Mesenchymal stem cell (in vitro differentiated cells and primary cell): ENCODE results near the gene BCR.

ENCODE experiments used
- DNase-seq: peaks from one replicate; pipeline ENCODE4 v3.0.0-alpha.2; 2013
- H2AFZ ChIP-seq: one replicate; pipeline ENCODE4 v1.6.1; 2013; ENCODE audit warnings: low read depth, mild to moderate bottlenecking, control low read depth, inconsistent platforms, low read length, moderate library complexity
- H2AK5ac ChIP-seq: 2 replicates; pipeline ENCODE4 v1.6.1; 2013; ENCODE audit warnings: low read length, moderate library complexity, mild to moderate bottlenecking, inconsistent platforms; ENCODE audit not compliant: severe bottlenecking
- H2BK120ac ChIP-seq: one replicate; pipeline ENCODE4 v1.6.1; 2013; ENCODE audit warnings: low read depth, mild to moderate bottlenecking, inconsistent platforms, low read length, moderate library complexity
- H2BK12ac ChIP-seq, 2 experiments: one replicate each; pipeline ENCODE4 v1.6.1; 2013; ENCODE audit warnings: inconsistent platforms in 2 of 2, low read length in 2 of 2, mild to moderate bottlenecking in 2 of 2, moderate library complexity in 2 of 2, control low read depth in 1 of 2
- H2BK15ac ChIP-seq: one replicate; pipeline ENCODE4 v1.6.1; 2013; ENCODE audit warnings: mild to moderate bottlenecking, low read depth, inconsistent platforms; ENCODE audit not compliant: poor library complexity, severe bottlenecking
- H2BK5ac ChIP-seq: 2 replicates; pipeline ENCODE4 v1.6.1; 2013; ENCODE audit warnings: low read depth, mild to moderate bottlenecking, low read length, control low read depth, inconsistent platforms; ENCODE audit not compliant: poor library complexity, severe bottlenecking
- H3K14ac ChIP-seq, 2 experiments: one replicate each; pipeline ENCODE4 v1.6.1; 2013; ENCODE audit warnings: inconsistent platforms in 2 of 2, low read length in 2 of 2, control low read depth in 1 of 2, mild to moderate bottlenecking in 1 of 2, moderate library complexity in 1 of 2
- H3K18ac ChIP-seq, 2 experiments: one replicate each; pipeline ENCODE4 v1.6.1; 2013; ENCODE audit warnings: inconsistent platforms in 2 of 2, low read length in 2 of 2, control low read depth in 1 of 2, low read depth in 1 of 2, mild to moderate bottlenecking in 1 of 2
- H3K23ac ChIP-seq, 2 experiments: one replicate each; pipeline ENCODE4 v1.6.1; 2013; ENCODE audit warnings: inconsistent platforms in 2 of 2, low read length in 2 of 2, mild to moderate bottlenecking in 2 of 2, moderate library complexity in 2 of 2, control low read depth in 1 of 2
- H3K27ac ChIP-seq: 2 replicates; pipeline ENCODE4 v1.5.1; 2013; ENCODE audit warnings: mild to moderate bottlenecking, moderate library complexity, low read length, control low read depth, inconsistent platforms; ENCODE audit not compliant: poor library complexity, severe bottlenecking
- H3K27me3 ChIP-seq, 2 experiments: 2 replicates each; pipeline versions ENCODE4 v1.6.1 to v1.7.0; 2013; ENCODE audit warnings: low read length in 2 of 2, mild to moderate bottlenecking in 2 of 2, moderate library complexity in 2 of 2, control low read depth in 1 of 2, inconsistent platforms in 1 of 2; ENCODE audit not compliant: control insufficient read depth in 1 of 2, insufficient read depth in 1 of 2
- H3K36me3 ChIP-seq, 2 experiments: 2 replicates each; pipeline versions ENCODE4 v1.6.1 to v1.7.0; 2013; ENCODE audit warnings: low read length in 2 of 2, control low read depth in 1 of 2, inconsistent platforms in 1 of 2, low read depth in 1 of 2, mild to moderate bottlenecking in 1 of 2; ENCODE audit not compliant: insufficient read depth in 2 of 2, control insufficient read depth in 1 of 2
- H3K4ac ChIP-seq, 2 experiments: one replicate each; pipeline ENCODE4 v1.6.1; 2013; ENCODE audit warnings: inconsistent platforms in 2 of 2, low read length in 2 of 2, mild to moderate bottlenecking in 2 of 2, moderate library complexity in 2 of 2, control low read depth in 1 of 2, low read depth in 1 of 2
- H3K4me1 ChIP-seq: 2 replicates; pipeline ENCODE4 v1.6.1; 2013; ENCODE audit warnings: low read depth, low read length, control low read depth; ENCODE audit not compliant: control insufficient read depth, insufficient read depth
- H3K4me2 ChIP-seq: 2 replicates; pipeline ENCODE4 v1.6.1; 2013; ENCODE audit warnings: low read length, mild to moderate bottlenecking, inconsistent platforms; ENCODE audit not compliant: poor library complexity, severe bottlenecking
- H3K4me3 ChIP-seq, 2 experiments: 2 replicates each; pipeline versions ENCODE4 v1.5.1 to v1.7.0; 2013; ENCODE audit warnings: low read length in 2 of 2, mild to moderate bottlenecking in 2 of 2, control low read depth in 1 of 2, low read depth in 1 of 2; ENCODE audit not compliant: insufficient read depth in 1 of 2
- H3K79me1 ChIP-seq: replicated peaks from 2 replicates; pipeline ENCODE4 v1.6.1; 2013; ENCODE audit warnings: mild to moderate bottlenecking, control low read depth, low read length, inconsistent platforms; ENCODE audit not compliant: poor library complexity, severe bottlenecking
- H3K9ac ChIP-seq: 2 replicates; pipeline ENCODE4 v1.7.0; 2013; ENCODE audit warnings: mild to moderate bottlenecking, low read length, moderate library complexity
- H3K9me3 ChIP-seq: 2 replicates; pipeline ENCODE4 v1.7.0; 2013; ENCODE audit warnings: mild to moderate bottlenecking, low read length; ENCODE audit not compliant: control insufficient read depth
- H4K8ac ChIP-seq: one replicate; pipeline ENCODE4 v1.6.1; 2013; ENCODE audit warnings: inconsistent platforms, mild to moderate bottlenecking, low read length, moderate library complexity
- H4K91ac ChIP-seq: one replicate; pipeline ENCODE4 v1.6.1; 2013; ENCODE audit warnings: mild to moderate bottlenecking, low read length, inconsistent platforms
- WGBS: methylation state at CpG from one replicate; pipeline ENCODE4 v1.1.7; 2013; ENCODE audit warnings: mixed read lengths; 5-methylcytosine and 5-hydroxymethylcytosine counted together

Gene BCR

DNA sequence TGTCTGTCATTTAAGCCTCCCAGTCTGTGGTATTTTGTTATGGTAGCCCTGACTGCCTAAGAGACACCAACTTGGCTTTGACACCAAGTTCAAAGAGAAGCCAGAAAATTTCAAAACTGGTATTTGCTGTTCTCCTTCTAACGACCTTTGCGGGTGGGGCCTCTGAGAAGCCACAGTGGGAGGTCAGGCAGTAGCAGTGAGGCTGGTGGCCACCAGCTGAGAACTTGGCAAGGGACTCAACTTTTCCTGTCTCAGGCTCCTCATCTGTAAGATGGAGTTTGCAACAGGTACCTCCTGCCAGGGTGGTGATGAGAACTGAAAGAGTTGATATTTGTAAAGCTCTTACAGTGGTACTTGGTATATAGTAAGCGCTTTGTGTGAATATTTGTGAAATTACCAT is 183.4 kb downstream of the BCR start:
- H3K18ac ChIP-seq, result no peak overlapping the region
- H3K4me2 ChIP-seq, result no peak overlapping the region
- H2BK5ac ChIP-seq, result no peak overlapping the region
- no peak overlapping the region for H3K4me3 ChIP-seq
- no peak overlapping the region for H4K91ac ChIP-seq
- no peak overlapping the region for H2BK12ac ChIP-seq
- H3K4me1 ChIP-seq, result no peaks in the 10 kb centered on the region
- no peak overlapping the region for H3K9ac ChIP-seq
- H3K23ac ChIP-seq, result no peak overlapping the region
- DNase-seq, result no peak
- H3K4ac ChIP-seq, result no peak overlapping the region
- H3K79me1 ChIP-seq, result no peaks in the 10 kb centered on the region
- no peak overlapping the region for H2AFZ ChIP-seq
- H2BK120ac ChIP-seq, result no peak overlapping the region
- no peak overlapping the region for H3K27ac ChIP-seq
- H3K36me3 ChIP-seq, result no peaks in the 10 kb centered on the region
- no peak overlapping the region for H4K8ac ChIP-seq
- no peak overlapping the region for H2BK15ac ChIP-seq
- peaks cover 66 to 67% of the 10 kb centered on the region in 2 experiments for H3K27me3 ChIP-seq
- no peak overlapping the region for H2AK5ac ChIP-seq
- no peaks in the 10 kb centered on the region for H3K9me3 ChIP-seq
- no peak overlapping the region for H3K14ac ChIP-seq
- WGBS, result 44% methylated on average over 2 of the region's 3 CpGs

DNA sequence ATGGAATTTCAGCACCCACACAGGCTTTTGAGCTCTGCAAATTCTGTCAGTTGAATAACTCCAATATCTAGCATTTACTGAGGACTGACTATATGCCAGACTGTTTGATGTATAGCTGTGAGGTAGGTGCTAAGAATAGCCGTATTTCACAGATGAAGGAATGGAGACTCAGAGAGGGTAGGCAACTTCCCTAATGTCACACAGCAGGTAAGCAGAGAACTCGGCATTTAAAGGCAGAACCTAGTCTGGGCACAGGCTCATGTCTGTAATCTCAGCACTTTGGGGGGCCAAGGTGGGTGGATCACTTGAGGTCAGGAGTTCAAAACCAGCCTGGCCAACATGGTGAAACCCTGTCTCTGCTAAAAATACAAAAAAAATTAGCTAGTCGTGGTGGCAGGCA is 184.1 kb downstream of the BCR start:
- no peak for DNase-seq
- Histone ChIP-seq H2AK5ac (no peak overlapping the region), H3K14ac (no peak overlapping the region), H3K9ac (no peak overlapping the region), H4K8ac (no peak overlapping the region), H3K4ac (no peak overlapping the region), H3K4me2 (no peak overlapping the region), H3K23ac (no peak overlapping the region), H3K27me3 (peaks cover 70 to 74% of the 10 kb centered on the region in 2 experiments), H3K79me1 (no peaks in the 10 kb centered on the region), H4K91ac (no peak overlapping the region), H3K4me3 (no peak overlapping the region), H2AFZ (no peak overlapping the region), H3K36me3 (no peaks in the 10 kb centered on the region), H3K18ac (no peak overlapping the region), H3K9me3 (no peaks in the 10 kb centered on the region), H2BK15ac (no peak overlapping the region), H3K27ac (no peak overlapping the region), H2BK12ac (no peak overlapping the region), H2BK5ac (no peak overlapping the region), H3K4me1 (no peaks in the 10 kb centered on the region), H2BK120ac (no peak overlapping the region)
- WGBS, result 62% methylated on average over 3 of the region's 3 CpGs

- Histone ChIP-seq H3K23ac (no peak overlapping the region), H3K9ac (no peak overlapping the region), H3K4me1 (no peaks in the 10 kb centered on the region), H3K4me2 (no peak overlapping the region), H3K18ac (no peak overlapping the region), H3K4me3 (no peak overlapping the region), H3K4ac (no peak overlapping the region), H3K14ac (no peak overlapping the region), H3K9me3 (no peaks in the 10 kb centered on the region), H3K79me1 (no peaks in the 10 kb centered on the region), H2BK15ac (no peak overlapping the region), H2BK120ac (no peak overlapping the region), H2BK5ac (no peak overlapping the region), H2AFZ (no peak overlapping the region), H3K36me3 (no peaks in the 10 kb centered on the region), H4K91ac (no peak overlapping the region), H2BK12ac (no peak overlapping the region), H2AK5ac (no peak overlapping the region), H3K27me3 (peaks cover 70 to 77% of the 10 kb centered on the region in 2 experiments), H3K27ac (no peak overlapping the region), H4K8ac (no peak overlapping the region)
- WGBS, result 77% methylated on average over 5 of the region's 6 CpGs
- DNase-seq, result no peak
Measured at GRCh38 chr22:23365524-23365923, 185.2 kb downstream of the BCR start.

DNA sequence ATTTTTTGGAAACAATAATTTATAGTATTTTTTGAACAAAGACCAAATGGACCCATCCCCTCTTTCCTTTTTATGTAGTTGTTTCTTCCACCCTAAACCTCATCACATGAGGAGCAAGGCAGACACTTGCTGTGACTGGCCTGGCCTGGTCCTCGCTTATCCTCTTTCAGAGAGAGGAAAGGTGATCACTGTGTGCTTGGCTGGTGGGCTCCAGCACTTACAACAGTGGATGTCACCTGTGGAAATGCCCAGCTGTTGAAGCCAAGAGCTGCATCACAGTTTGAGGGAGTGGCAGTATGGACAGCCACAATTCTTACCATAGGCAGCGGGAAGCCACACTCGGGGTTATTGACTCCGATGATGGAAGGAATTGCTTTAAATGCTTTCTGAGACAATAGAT is 185.7 kb downstream of the BCR start:
- Histone ChIP-seq H3K14ac (no peak overlapping the region), H3K4me3 (no peak overlapping the region), H2AK5ac (no peak overlapping the region), H3K36me3 (no peaks in the 10 kb centered on the region), H2BK12ac (no peak overlapping the region), H2BK120ac (no peak overlapping the region), H3K4me2 (no peak overlapping the region), H3K9me3 (no peaks in the 10 kb centered on the region), H2BK15ac (no peak overlapping the region), H2AFZ (no peak overlapping the region), H4K8ac (no peak overlapping the region), H3K4ac (no peak overlapping the region), H3K4me1 (no peaks in the 10 kb centered on the region), H3K27me3 (peaks cover 72 to 74% of the 10 kb centered on the region in 2 experiments), H3K9ac (no peak overlapping the region), H3K18ac (no peak overlapping the region), H3K27ac (no peak overlapping the region), H4K91ac (no peak overlapping the region), H3K23ac (no peak overlapping the region), H3K79me1 (no peaks in the 10 kb centered on the region), H2BK5ac (no peak overlapping the region)
- no peak for DNase-seq
- WGBS, result 89% methylated on average over 2 of the region's 4 CpGs
